Ovary (tissue), 3 donors: Measurements from ENCODE around the gene TTC28.

Experiments used
- POLR2A ChIP-seq: fragments of 450-650 bp; IDR thresholded peaks from one replicate; pipeline ENCODE4 v1.6.1; 2017; ENCODE audit warnings: antibody characterized with exemption, mild to moderate bottlenecking, moderate library complexity
- TF ChIP-seq, protein P1 (sequence below), 3 donors: fragments of 450-650 bp in 2 of 3; fragments of 200-600 bp in 1 of 3; IDR thresholded peaks; one replicate each; pipeline versions ENCODE4 v1.5.1 to v1.8.0; 2016 to 2022; ENCODE audit warnings: antibody characterized with exemption in 3 of 3, mild to moderate bottlenecking in 1 of 3
- donor health status: DM: no; HTN: no; CAD: no.

DNA sequence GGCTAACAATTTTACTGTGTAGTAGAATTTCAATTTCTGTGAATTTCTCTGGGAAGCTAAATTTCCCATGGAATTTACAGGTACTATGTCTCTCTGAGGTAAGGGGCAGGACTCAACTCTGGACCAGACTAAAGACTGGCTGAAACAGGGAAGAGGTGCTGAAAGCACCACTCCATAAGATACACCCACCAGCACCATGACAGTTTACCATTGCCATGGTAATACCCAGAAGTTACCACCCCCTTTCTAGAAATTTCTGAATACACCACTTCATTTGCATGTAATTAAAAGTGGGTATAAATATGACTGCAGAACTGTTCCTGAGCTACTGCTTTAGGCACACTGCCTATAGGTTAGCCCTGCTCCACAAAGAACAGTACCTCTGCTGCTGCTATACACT is 274.1 kb downstream of the TTC28 start:
- TF ChIP-seq, protein P1, sequence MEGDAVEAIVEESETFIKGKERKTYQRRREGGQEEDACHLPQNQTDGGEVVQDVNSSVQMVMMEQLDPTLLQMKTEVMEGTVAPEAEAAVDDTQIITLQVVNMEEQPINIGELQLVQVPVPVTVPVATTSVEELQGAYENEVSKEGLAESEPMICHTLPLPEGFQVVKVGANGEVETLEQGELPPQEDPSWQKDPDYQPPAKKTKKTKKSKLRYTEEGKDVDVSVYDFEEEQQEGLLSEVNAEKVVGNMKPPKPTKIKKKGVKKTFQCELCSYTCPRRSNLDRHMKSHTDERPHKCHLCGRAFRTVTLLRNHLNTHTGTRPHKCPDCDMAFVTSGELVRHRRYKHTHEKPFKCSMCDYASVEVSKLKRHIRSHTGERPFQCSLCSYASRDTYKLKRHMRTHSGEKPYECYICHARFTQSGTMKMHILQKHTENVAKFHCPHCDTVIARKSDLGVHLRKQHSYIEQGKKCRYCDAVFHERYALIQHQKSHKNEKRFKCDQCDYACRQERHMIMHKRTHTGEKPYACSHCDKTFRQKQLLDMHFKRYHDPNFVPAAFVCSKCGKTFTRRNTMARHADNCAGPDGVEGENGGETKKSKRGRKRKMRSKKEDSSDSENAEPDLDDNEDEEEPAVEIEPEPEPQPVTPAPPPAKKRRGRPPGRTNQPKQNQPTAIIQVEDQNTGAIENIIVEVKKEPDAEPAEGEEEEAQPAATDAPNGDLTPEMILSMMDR (IDR thresholded peaks at IDR 0.05), result no peak
- TF ChIP-seq POLR2A, result no peak
